Activated naive CD8-positive, alpha-beta T cell treated with anti-CD3 and anti-CD28 coated beads, Interleukin-2, amount 10 ng/mL, durations not matched to agents 7 days and 5 days (primary cell): ENCODE measurements around the gene ERCC8. TPM values are rescaled to one million over a fixed set of nuclear protein-coding genes. Genes with fewer than 3 reads are reported as not detected.
"Not testable (repeated sequence)": the region's sequence is repeated elsewhere in the genome, so short reads cannot be mapped to it uniquely, and the experiment has no call there.

ENCODE experiments used
- ATAC-seq: fragments of 150-1000 bp; cut with Tn5 transposase; one replicate; pipeline ENCODE4 v1.10.0; 2021; ENCODE audit warnings: low read depth, moderate library complexity
- POLR2A ChIA-PET: fragments of 350-600 bp; sonication (Branson Sonifier 250); formaldehyde crosslinking; loops from one replicate; lab custom pipeline; 2021; ENCODE audit warnings: antibody characterized with exemption; lab: Charles Lee
- DNase-seq: peaks from one replicate; pipeline ENCODE4 v3.0.0; 2021
- H3K27ac Mint-ChIP-seq: one replicate; pipeline ENCODE4 v1.8.0; 2022; ENCODE audit warnings: mild to moderate bottlenecking, mixed read lengths
- H3K27me3 Mint-ChIP-seq: one replicate; pipeline ENCODE4 v1.8.0; 2022; ENCODE audit warnings: mild to moderate bottlenecking, moderate library complexity, mixed read lengths
- H3K36me3 Mint-ChIP-seq: one replicate; pipeline ENCODE4 v1.8.0; 2021; ENCODE audit warnings: mild to moderate bottlenecking, mixed read lengths
- H3K4me1 Mint-ChIP-seq: one replicate; pipeline ENCODE4 v1.8.0; 2021; ENCODE audit warnings: mixed read lengths
- H3K4me3 Mint-ChIP-seq: one replicate; pipeline ENCODE4 v1.8.0; 2022; ENCODE audit warnings: mild to moderate bottlenecking, moderate library complexity, mixed read lengths
- H3K9me3 Mint-ChIP-seq: one replicate; pipeline ENCODE4 v1.8.0; 2021; ENCODE audit warnings: mixed read lengths
- total RNA-seq, 2 experiments: library from RNA; stranded (reverse); gene quantifications; one replicate each; pipeline ENCODE4 v1.2.3, GENCODE V29; 2021

ERCC8 gene
- total RNA-seq, 2 experiments from 2014 or later, result 8.8 to 10.5 TPM

- Mint-ChIP-seq H3K9me3 (no peaks in the 10 kb centered on the region), H3K4me1 (no peaks in the 10 kb centered on the region), H3K36me3 (peaks cover 11% of the 10 kb centered on the region), H3K27ac (no peak overlapping the region), H3K27me3 (no peaks in the 10 kb centered on the region), H3K4me3 (no peak overlapping the region)
- no peak for ATAC-seq
- DNase-seq, result no peak
- POLR2A ChIA-PET, result no interaction called here
These were observed 56.4 kb downstream of the ERCC8 start for GRCh38 chr5:60888359-60889061.

GRCh38 chr5:60887746-60888145 is 57.1 kb downstream of the ERCC8 start:
- ATAC-seq (no peak), DNase-seq (no peak)
- Mint-ChIP-seq H3K4me3 (no peak overlapping the region), H3K36me3 (peaks cover 8% of the 10 kb centered on the region), H3K4me1 (no peaks in the 10 kb centered on the region), H3K27ac (no peak overlapping the region), H3K27me3 (no peaks in the 10 kb centered on the region), H3K9me3 (no peaks in the 10 kb centered on the region)
- POLR2A ChIA-PET, result no interaction called here

- Mint-ChIP-seq H3K27me3 (no peaks in the 10 kb centered on the region), H3K4me3 (no peak overlapping the region), H3K4me1 (no peaks in the 10 kb centered on the region), H3K27ac (no peak overlapping the region), H3K9me3 (no peaks in the 10 kb centered on the region), H3K36me3 (peaks cover 10% of the 10 kb centered on the region)
- ATAC-seq (no peak), DNase-seq (no peak)
- POLR2A ChIA-PET, result no interaction called here
These were observed 57.8 kb downstream of the ERCC8 start for GRCh38 chr5:60887096-60887495.

GRCh38 chr5:60886158-60886557 is 58.7 kb downstream of the ERCC8 start:
- Mint-ChIP-seq H3K4me1 (no peaks in the 10 kb centered on the region), H3K27ac (no peak overlapping the region), H3K27me3 (no peaks in the 10 kb centered on the region), H3K9me3 (no peaks in the 10 kb centered on the region), H3K4me3 (no peak overlapping the region), H3K36me3 (peaks cover 10% of the 10 kb centered on the region)
- no peak for ATAC-seq
- DNase-seq, result no peak
- POLR2A ChIA-PET, result no interaction called here

GRCh38 chr5:60883229-60883628 is 61.6 kb downstream of the ERCC8 start:
- H3K27ac Mint-ChIP-seq, result no peak overlapping the region
- no peaks in the 10 kb centered on the region for H3K4me1 Mint-ChIP-seq
- DNase-seq, result no peak
- peaks cover 3% of the 10 kb centered on the region for H3K9me3 Mint-ChIP-seq
- no peaks in the 10 kb centered on the region for H3K27me3 Mint-ChIP-seq
- no peak overlapping the region for H3K4me3 Mint-ChIP-seq
- POLR2A ChIA-PET, result no interaction called here
- no peak for ATAC-seq
- H3K36me3 Mint-ChIP-seq, result peaks cover 8% of the 10 kb centered on the region

- DNase-seq, result no peak
- H3K4me1 Mint-ChIP-seq, result no peaks in the 10 kb centered on the region
- H3K27ac Mint-ChIP-seq, result no peak overlapping the region
- no peaks in the 10 kb centered on the region for H3K27me3 Mint-ChIP-seq
- POLR2A ChIA-PET, result no interaction called here
- ATAC-seq, result no peak
- no peak overlapping the region for H3K4me3 Mint-ChIP-seq
- peaks cover 11% of the 10 kb centered on the region for H3K36me3 Mint-ChIP-seq
- peaks cover 11% of the 10 kb centered on the region for H3K9me3 Mint-ChIP-seq
These were observed 72.0 kb downstream of the ERCC8 start for GRCh38 chr5:60872892-60873291.

GRCh38 chr5:60870857-60871256 is 74.0 kb downstream of the ERCC8 start:
- no peak overlapping the region for H3K27ac Mint-ChIP-seq
- H3K36me3 Mint-ChIP-seq, result peaks cover 11% of the 10 kb centered on the region
- ATAC-seq (no peak), DNase-seq (no peak)
- H3K27me3 Mint-ChIP-seq, result no peaks in the 10 kb centered on the region
- H3K4me3 Mint-ChIP-seq, result no peak overlapping the region
- H3K4me1 Mint-ChIP-seq, result no peaks in the 10 kb centered on the region
- H3K9me3 Mint-ChIP-seq, result peaks cover 10% of the 10 kb centered on the region
- POLR2A ChIA-PET, result no interaction called here

GRCh38 chr5:60860572-60860971 is 84.3 kb downstream of the ERCC8 start:
- H3K4me3 Mint-ChIP-seq, POLR2A ChIA-PET, H3K36me3 Mint-ChIP-seq, H3K27ac Mint-ChIP-seq, DNase-seq, H3K27me3 Mint-ChIP-seq, H3K4me1 Mint-ChIP-seq, ATAC-seq, H3K9me3 Mint-ChIP-seq: not testable (repeated sequence)

- Mint-ChIP-seq H3K27ac (no peak overlapping the region), H3K9me3 (no peaks in the 10 kb centered on the region)
- ATAC-seq, result no peak
These were observed 88.8 kb downstream of the ERCC8 start for GRCh38 chr5:60856066-60856465.

GRCh38 chr5:60852940-60853339 is 91.9 kb downstream of the ERCC8 start:
- Mint-ChIP-seq H3K9me3 (no peaks in the 10 kb centered on the region), H3K36me3 (no peaks in the 10 kb centered on the region), H3K4me1 (no peaks in the 10 kb centered on the region), H3K27me3 (peaks cover 9% of the 10 kb centered on the region), H3K27ac (no peak overlapping the region), H3K4me3 (no peak overlapping the region)
- DNase-seq, result no peak
- no peak for ATAC-seq
- POLR2A ChIA-PET, result no interaction called here

More at GRCh38 chr5:60856066-60856465, 88.8 kb downstream of the ERCC8 start:
- Mint-ChIP-seq H3K4me1 (no peaks in the 10 kb centered on the region), H3K27me3 (no peaks in the 10 kb centered on the region), H3K4me3 (no peak overlapping the region), H3K36me3 (no peaks in the 10 kb centered on the region)
- POLR2A ChIA-PET, result no interaction called here
- no peak for DNase-seq

GRCh38 chr5:60852317-60852716 is 92.6 kb downstream of the ERCC8 start:
- no peak overlapping the region for H3K4me3 Mint-ChIP-seq
- DNase-seq, result no peak
- peaks cover 13% of the 10 kb centered on the region for H3K27me3 Mint-ChIP-seq
- H3K4me1 Mint-ChIP-seq, result no peaks in the 10 kb centered on the region
- no peaks in the 10 kb centered on the region for H3K9me3 Mint-ChIP-seq
- POLR2A ChIA-PET, result no interaction called here
- H3K27ac Mint-ChIP-seq, result no peak overlapping the region
- no peaks in the 10 kb centered on the region for H3K36me3 Mint-ChIP-seq
- no peak for ATAC-seq

GRCh38 chr5:60851626-60852025 is 93.2 kb downstream of the ERCC8 start:
- DNase-seq (no peak), ATAC-seq (no peak)
- Mint-ChIP-seq H3K27ac (no peak overlapping the region), H3K36me3 (no peaks in the 10 kb centered on the region), H3K4me3 (no peak overlapping the region), H3K4me1 (no peaks in the 10 kb centered on the region), H3K27me3 (peaks cover 19% of the 10 kb centered on the region), H3K9me3 (no peaks in the 10 kb centered on the region)
- POLR2A ChIA-PET, result no interaction called here

GRCh38 chr5:60846298-60846697 is 98.6 kb downstream of the ERCC8 start:
- H3K36me3 Mint-ChIP-seq, result no peaks in the 10 kb centered on the region

More at GRCh38 chr5:60846298-60846697, 98.6 kb downstream of the ERCC8 start:
- POLR2A ChIA-PET, result no interaction called here
- DNase-seq (no peak), ATAC-seq (no peak)
- H3K4me1 Mint-ChIP-seq, result peaks cover 13% of the 10 kb centered on the region
- H3K27me3 Mint-ChIP-seq, result peaks cover 66% of the 10 kb centered on the region
- no peak overlapping the region for H3K27ac Mint-ChIP-seq
- no peaks in the 10 kb centered on the region for H3K9me3 Mint-ChIP-seq
- no peak overlapping the region for H3K4me3 Mint-ChIP-seq
